Uterus (tissue), 4 donors: ENCODE measurements around the gene CDHR1. TPM values are rescaled to one million over a fixed set of nuclear protein-coding genes. Genes with fewer than 3 reads are reported as not detected.

Source experiments
- DNase-seq, 2 donors: peaks; one replicate each; pipeline ENCODE4 v3.0.0-alpha.2; 2019 to 2020
- H3K27ac ChIP-seq, 2 donors: fragments of 200-600 bp; sonication (generic); 1 replicate in 1 of 2; 2 replicates in 1 of 2; pipeline ENCODE4 v1.5.1; 2016 to 2018
- H3K27me3 ChIP-seq, 2 donors: fragments of 200-600 bp; sonication (generic); one replicate each; pipeline ENCODE4 v1.5.1; 2018 to 2019; ENCODE audit warnings: control low read depth in 1 of 2
- H3K36me3 ChIP-seq, 2 donors: fragments of 200-600 bp; sonication (generic); one replicate each; pipeline ENCODE4 v1.5.1; 2019; ENCODE audit warnings: control low read depth in 1 of 2
- H3K4me1 ChIP-seq, 2 donors: fragments of 200-600 bp; sonication (generic); one replicate each; pipeline ENCODE4 v1.5.1; 2018 to 2019; ENCODE audit warnings: control low read depth in 1 of 2
- H3K4me3 ChIP-seq, 2 donors: fragments of 200-600 bp; sonication (generic); 1 replicate in 1 of 2; 2 replicates in 1 of 2; pipeline ENCODE4 v1.5.1; 2018 to 2019; ENCODE audit warnings: mild to moderate bottlenecking in 1 of 2
- H3K9me3 ChIP-seq, 2 donors: fragments of 200-600 bp; sonication (generic); one replicate each; pipeline ENCODE4 v1.5.1; 2019; ENCODE audit warnings: control low read depth in 1 of 2
- CTCF ChIP-seq, 4 experiments: fragments of 200-600 bp in 2 of 4; fragments of 450-650 bp in 2 of 4; sonication (generic) in 2 of 4; IDR thresholded peaks; one replicate each; pipeline ENCODE4 v1.5.1; 2016 to 2019; ENCODE audit warnings: antibody characterized with exemption in 4 of 4, mild to moderate bottlenecking in 2 of 4, moderate library complexity in 1 of 4
- POLR2A ChIP-seq, 2 donors: fragments of 450-650 bp; IDR thresholded peaks; one replicate each; pipeline ENCODE4 v1.6.1; 2016; ENCODE audit warnings: antibody characterized with exemption in 2 of 2, mild to moderate bottlenecking in 1 of 2, moderate library complexity in 1 of 2
- intact Hi-C: fragments of 100-400 bp; cut with DNase I; formaldehyde crosslinking; loops from one replicate; pipeline ENCODE4 v1.15.1; 2023; ENCODE audit warnings: low total_unique reads
- total RNA-seq, 4 donors: library from RNA; depleted of rRNA in 3 of 4; stranded (reverse); fragments of >200 nt in 3 of 4; gene quantifications; one replicate each; pipeline versions ENCODE4 v1.1.0 to v1.2.4, GENCODE V29; 2014 to 2023
- donor health status: DM: yes; HTN: yes; CAD: no.

The CDHR1 gene
- total RNA-seq, 4 donors from 2014 or later = under 0.01 to 1.5 (median 1.0) TPM; not detected in 1

- DNase-seq = no peak
- H3K27ac ChIP-seq = no peak overlapping the region
- H3K27me3 ChIP-seq = peaks cover 0 to 6% of the 10 kb centered on the region in 2 donors
- intact Hi-C loops = no loop called here
- no peak for TF ChIP-seq CTCF (IDR thresholded peaks at IDR 0.05)
- no peak for TF ChIP-seq POLR2A (IDR thresholded peaks at IDR 0.05)
- no peak overlapping the region for H3K4me3 ChIP-seq
- H3K4me1 ChIP-seq = no peaks in the 10 kb centered on the region
- no peaks in the 10 kb centered on the region for H3K36me3 ChIP-seq
- H3K9me3 ChIP-seq = no peaks in the 10 kb centered on the region
Measured at GRCh38 chr10:84191106-84191505, 3.2 kb upstream of the CDHR1 start.

- intact Hi-C loops = no loop called here
- TF ChIP-seq POLR2A (IDR thresholded peaks at IDR 0.05) (no peak), CTCF (IDR thresholded peaks at IDR 0.05) (no peak)
- Histone ChIP-seq H3K27me3 (peaks cover 0 to 6% of the 10 kb centered on the region in 2 donors), H3K27ac (no peak overlapping the region), H3K4me1 (no peaks in the 10 kb centered on the region), H3K9me3 (no peaks in the 10 kb centered on the region), H3K4me3 (no peak overlapping the region), H3K36me3 (no peaks in the 10 kb centered on the region)
- no peak for DNase-seq
Measured at GRCh38 chr10:84193327-84193726, 1.0 kb upstream of the CDHR1 start.

GRCh38 chr10:84193846-84194423, 402 bp upstream of the CDHR1 start:
- H3K27me3 ChIP-seq = peaks cover 0 to 6% of the 10 kb centered on the region in 2 donors
- no peak overlapping the region for H3K27ac ChIP-seq
- no peak overlapping the region for H3K4me3 ChIP-seq
- no peaks in the 10 kb centered on the region for H3K4me1 ChIP-seq
- DNase-seq = no peak
- no peak for TF ChIP-seq POLR2A (IDR thresholded peaks at IDR 0.05)
- TF ChIP-seq CTCF (IDR thresholded peaks at IDR 0.05) = no peak
- no peaks in the 10 kb centered on the region for H3K36me3 ChIP-seq
- intact Hi-C loops = no loop called here
- H3K9me3 ChIP-seq = no peaks in the 10 kb centered on the region

GRCh38 chr10:84195044-84195830, 900 bp downstream of the CDHR1 start:
- TF ChIP-seq CTCF (IDR thresholded peaks at IDR 0.05) (no peak), POLR2A (IDR thresholded peaks at IDR 0.05) (no peak)
- Histone ChIP-seq H3K27me3 (peaks cover 0 to 6% of the 10 kb centered on the region in 2 donors), H3K4me3 (no peak overlapping the region), H3K9me3 (no peaks in the 10 kb centered on the region), H3K27ac (no peak overlapping the region), H3K4me1 (no peaks in the 10 kb centered on the region), H3K36me3 (no peaks in the 10 kb centered on the region)
- intact Hi-C loops = no loop called here
- no peak for DNase-seq

GRCh38 chr10:84196083-84196482, 1.7 kb downstream of the CDHR1 start:
- Histone ChIP-seq H3K9me3 (no peaks in the 10 kb centered on the region), H3K36me3 (no peaks in the 10 kb centered on the region), H3K4me1 (no peaks in the 10 kb centered on the region), H3K27ac (no peak overlapping the region), H3K4me3 (no peak overlapping the region), H3K27me3 (peaks cover 0 to 6% of the 10 kb centered on the region in 2 donors)
- no peak for DNase-seq
- intact Hi-C loops = no loop called here
- TF ChIP-seq CTCF (IDR thresholded peaks at IDR 0.05) (no peak), POLR2A (IDR thresholded peaks at IDR 0.05) (no peak)
